Upper lobe of right lung (tissue), 1 donor: ENCODE results near the gene FHIT. TPM values are rescaled to one million over a fixed set of nuclear protein-coding genes. Genes with fewer than 3 reads are reported as not detected.

ENCODE experiments used
- ATAC-seq: fragments of 200-7000 bp; cut with Tn5 transposase; one replicate; pipeline ENCODE4 v1.9.1; 2020; ENCODE audit warnings: mild to moderate bottlenecking, moderate library complexity
- DNase-seq: peaks from one replicate; pipeline ENCODE4 v3.0.0-alpha.2; 2020
- H3K27ac ChIP-seq: fragments of 200-600 bp; one replicate; pipeline ENCODE4 v1.8.0; 2022
- H3K27me3 ChIP-seq: fragments of 200-600 bp; one replicate; pipeline ENCODE4 v1.8.0; 2022; ENCODE audit warnings: mild to moderate bottlenecking
- H3K36me3 ChIP-seq: fragments of 200-600 bp; one replicate; pipeline ENCODE4 v1.8.0; 2022
- H3K4me1 ChIP-seq: fragments of 200-600 bp; one replicate; pipeline ENCODE4 v1.8.0; 2022
- H3K4me3 ChIP-seq: fragments of 200-600 bp; one replicate; pipeline ENCODE4 v1.8.0; 2022; ENCODE audit warnings: mild to moderate bottlenecking
- H3K9me3 ChIP-seq: fragments of 200-600 bp; one replicate; pipeline ENCODE4 v1.8.0; 2022
- intact Hi-C: fragments of 100-400 bp; cut with DNase I; formaldehyde crosslinking; loops from one replicate; pipeline ENCODE4 v1.11.0; 2022
- total RNA-seq: library from RNA; stranded (reverse); fragmentation: NEBNext Ultra II Directional; extraction: Animal tissue kit (Norgen Biotek cat#: 25700); gene quantifications from one replicate; pipeline ENCODE4 v1.2.1, GENCODE V29; 2021
- TF ChIP-seq, protein P1 (sequence below): fragments of 200-600 bp; IDR thresholded peaks from one replicate; pipeline ENCODE4 v1.8.0; 2022; ENCODE audit warnings: antibody characterized with exemption
- donor health status: DM: no; HTN: yes; CAD: no; lungs with severe emphysema.

The FHIT gene
- total RNA-seq, 1 donor from 2014 or later = 9.6 TPM

DNA sequence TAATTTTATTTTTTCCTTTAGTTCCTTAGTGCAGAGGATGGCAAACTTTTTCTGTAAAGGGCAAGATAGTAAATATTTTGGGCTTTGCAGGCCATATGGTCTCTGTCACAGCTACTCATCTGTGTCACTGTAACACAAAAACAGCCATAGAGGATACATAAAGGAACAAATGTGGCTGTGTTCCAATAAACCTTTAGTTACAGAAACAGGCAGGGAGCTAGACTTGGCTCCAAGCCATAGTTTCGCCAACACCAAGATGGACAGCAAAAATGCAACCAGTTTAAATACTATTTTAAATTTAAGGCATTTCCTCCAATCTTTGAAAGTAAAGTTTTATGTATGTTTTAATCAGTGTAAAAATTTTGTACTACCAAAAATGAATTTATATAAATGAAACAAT lies 753.4 kb downstream of the FHIT start:
- ATAC-seq = no peak
- Histone ChIP-seq H3K4me3 (no peak overlapping the region), H3K36me3 (no peaks in the 10 kb centered on the region), H3K27ac (no peak overlapping the region), H3K9me3 (no peaks in the 10 kb centered on the region), H3K4me1 (no peaks in the 10 kb centered on the region), H3K27me3 (no peaks in the 10 kb centered on the region)
- DNase-seq = no peak
- TF ChIP-seq, protein P1, sequence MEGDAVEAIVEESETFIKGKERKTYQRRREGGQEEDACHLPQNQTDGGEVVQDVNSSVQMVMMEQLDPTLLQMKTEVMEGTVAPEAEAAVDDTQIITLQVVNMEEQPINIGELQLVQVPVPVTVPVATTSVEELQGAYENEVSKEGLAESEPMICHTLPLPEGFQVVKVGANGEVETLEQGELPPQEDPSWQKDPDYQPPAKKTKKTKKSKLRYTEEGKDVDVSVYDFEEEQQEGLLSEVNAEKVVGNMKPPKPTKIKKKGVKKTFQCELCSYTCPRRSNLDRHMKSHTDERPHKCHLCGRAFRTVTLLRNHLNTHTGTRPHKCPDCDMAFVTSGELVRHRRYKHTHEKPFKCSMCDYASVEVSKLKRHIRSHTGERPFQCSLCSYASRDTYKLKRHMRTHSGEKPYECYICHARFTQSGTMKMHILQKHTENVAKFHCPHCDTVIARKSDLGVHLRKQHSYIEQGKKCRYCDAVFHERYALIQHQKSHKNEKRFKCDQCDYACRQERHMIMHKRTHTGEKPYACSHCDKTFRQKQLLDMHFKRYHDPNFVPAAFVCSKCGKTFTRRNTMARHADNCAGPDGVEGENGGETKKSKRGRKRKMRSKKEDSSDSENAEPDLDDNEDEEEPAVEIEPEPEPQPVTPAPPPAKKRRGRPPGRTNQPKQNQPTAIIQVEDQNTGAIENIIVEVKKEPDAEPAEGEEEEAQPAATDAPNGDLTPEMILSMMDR = no peak
- intact Hi-C loops = no loop called here

GRCh38 chr3:60490992-60491391 lies 760.3 kb downstream of the FHIT start:
- H3K27me3 ChIP-seq = no peaks in the 10 kb centered on the region
- TF ChIP-seq, protein P1 = no peak
- DNase-seq (no peak), ATAC-seq (no peak)
- H3K9me3 ChIP-seq = no peaks in the 10 kb centered on the region
- intact Hi-C loops = no loop called here
- H3K27ac ChIP-seq = no peak overlapping the region
- H3K4me1 ChIP-seq = no peaks in the 10 kb centered on the region
- H3K36me3 ChIP-seq = no peaks in the 10 kb centered on the region
- H3K4me3 ChIP-seq = no peak overlapping the region

DNA sequence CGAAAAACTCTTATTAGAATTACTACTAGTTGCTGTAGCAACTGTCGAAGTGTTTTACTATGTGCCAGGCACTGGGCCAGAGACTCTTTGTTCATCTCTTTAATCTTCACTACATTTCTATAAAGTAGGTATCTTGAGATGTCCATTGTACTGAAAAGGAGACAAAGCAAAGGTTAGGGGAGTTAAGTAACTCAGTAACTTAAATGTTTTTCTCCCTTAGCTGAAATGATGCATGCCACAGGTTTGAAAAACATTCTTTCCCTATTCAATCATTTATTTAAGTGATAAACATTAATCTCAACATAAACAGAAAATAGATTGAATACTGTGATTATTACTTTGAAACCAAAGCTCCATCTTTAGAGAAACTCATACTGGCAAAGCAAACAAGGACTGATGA lies 776.2 kb downstream of the FHIT start:
- no peaks in the 10 kb centered on the region for H3K4me1 ChIP-seq
- H3K9me3 ChIP-seq = no peaks in the 10 kb centered on the region
- DNase-seq = no peak
- no peaks in the 10 kb centered on the region for H3K36me3 ChIP-seq
- no peak overlapping the region for H3K4me3 ChIP-seq
- H3K27ac ChIP-seq = no peak overlapping the region
- ATAC-seq = no peak
- intact Hi-C loops = no loop called here
- TF ChIP-seq, protein P1 = no peak
- H3K27me3 ChIP-seq = no peaks in the 10 kb centered on the region

DNA sequence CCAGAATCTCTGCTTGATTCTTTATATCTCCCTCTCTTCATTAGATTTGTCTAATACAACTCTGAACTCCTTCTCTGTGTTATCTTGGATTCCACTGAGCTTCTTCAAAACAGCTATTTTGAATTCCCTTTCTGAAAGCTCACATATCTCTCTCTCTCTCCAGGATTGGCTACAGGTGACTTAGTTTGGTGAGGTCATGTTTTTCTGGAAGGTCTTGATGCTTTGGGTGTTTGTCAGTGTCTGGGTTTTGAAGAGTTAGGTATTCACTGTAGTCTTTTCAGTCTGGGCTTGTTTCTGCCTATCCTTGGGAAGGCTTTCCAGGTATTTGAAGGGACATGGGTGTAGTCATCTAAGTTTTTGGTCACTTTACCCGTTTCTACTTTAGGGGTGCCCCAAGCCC lies 781.8 kb downstream of the FHIT start:
- no peaks in the 10 kb centered on the region for H3K4me1 ChIP-seq
- ATAC-seq = no peak
- no peaks in the 10 kb centered on the region for H3K27me3 ChIP-seq
- no peak for DNase-seq
- H3K4me3 ChIP-seq = no peak overlapping the region
- H3K9me3 ChIP-seq = no peaks in the 10 kb centered on the region
- intact Hi-C loops = no loop called here
- no peak overlapping the region for H3K27ac ChIP-seq
- TF ChIP-seq, protein P1 = no peak
- no peaks in the 10 kb centered on the region for H3K36me3 ChIP-seq

DNA sequence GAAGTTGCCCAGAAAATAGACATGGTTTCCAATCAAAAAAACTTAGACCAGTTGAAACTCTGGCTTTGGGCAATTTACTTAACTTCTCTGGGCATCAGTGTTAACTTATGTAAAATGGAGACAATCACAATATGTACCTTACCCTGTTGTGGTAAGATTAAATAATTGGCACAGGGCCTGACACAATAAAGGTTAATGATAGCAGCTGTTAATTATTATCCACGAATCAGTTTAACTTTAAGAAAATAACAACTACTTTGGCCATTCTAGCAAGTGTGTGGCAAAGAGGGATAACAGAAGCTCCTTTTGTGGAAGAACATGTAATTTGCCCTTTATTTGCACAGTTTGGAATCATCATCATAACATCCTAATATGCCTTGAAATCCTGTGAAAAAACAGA lies 787.6 kb downstream of the FHIT start:
- intact Hi-C loops = no loop called here
- Histone ChIP-seq H3K27me3 (no peaks in the 10 kb centered on the region), H3K9me3 (no peaks in the 10 kb centered on the region), H3K4me3 (no peak overlapping the region), H3K4me1 (no peaks in the 10 kb centered on the region), H3K27ac (no peak overlapping the region), H3K36me3 (no peaks in the 10 kb centered on the region)
- TF ChIP-seq, protein P1 = no peak
- no peak for ATAC-seq
- no peak for DNase-seq

GRCh38 chr3:60461267-60461666 lies 790.0 kb downstream of the FHIT start:
- ATAC-seq (no peak), DNase-seq (no peak)
- no peaks in the 10 kb centered on the region for H3K4me1 ChIP-seq
- no peaks in the 10 kb centered on the region for H3K9me3 ChIP-seq
- H3K4me3 ChIP-seq = no peak overlapping the region
- H3K36me3 ChIP-seq = no peaks in the 10 kb centered on the region
- H3K27ac ChIP-seq = no peak overlapping the region
- intact Hi-C loops = no loop called here
- H3K27me3 ChIP-seq = no peaks in the 10 kb centered on the region
- TF ChIP-seq, protein P1 = no peak
